OCI-LY3 (cell line): ENCODE data around the gene PBRM1.

Experiments
- H2AFZ ChIP-seq: fragments of 200-600, 300-600 bp; shearing (Covaris generic); 2 replicates; pipeline ENCODE4 v1.6.0; 2014; ENCODE audit warnings: antibody characterized with exemption, low read depth, low read length
- H3K27ac ChIP-seq: fragments of 200-600, 300-600 bp; sonication (generic); 2 replicates; pipeline ENCODE4 v1.5.1; 2014; ENCODE audit warnings: mild to moderate bottlenecking, low read length, moderate library complexity, mixed read lengths
- H3K27me3 ChIP-seq: fragments of 200-600, 300-600 bp; sonication (generic); 2 replicates; pipeline ENCODE4 v1.6.1; 2014; ENCODE audit warnings: low read depth, low read length, mixed read lengths
- H3K36me3 ChIP-seq: fragments of 200-600, 300-600 bp; sonication (generic); replicated peaks from 2 replicates; pipeline ENCODE3; 2014; ENCODE audit warnings: low read depth, low read length, mixed read lengths
- H3K4me1 ChIP-seq: fragments of 300-600, 200-600 bp; sonication (generic); 2 replicates; pipeline ENCODE4 v1.6.1; 2014; ENCODE audit warnings: low read length, mixed read lengths
- H3K4me2 ChIP-seq: fragments of 200-600, 300-600 bp; sonication (generic); 2 replicates; pipeline ENCODE4 v1.6.1; 2014; ENCODE audit warnings: low read length, mixed read lengths
- H3K4me3 ChIP-seq: fragments of 300-600, 200-600 bp; sonication (generic); 2 replicates; pipeline ENCODE4 v1.5.1; 2014; ENCODE audit warnings: antibody characterized with exemption, mild to moderate bottlenecking, low read length, moderate library complexity
- H3K79me2 ChIP-seq: fragments of 300-600, 200-600 bp; shearing (Covaris generic); 2 replicates; pipeline ENCODE4 v1.6.1; 2014; ENCODE audit warnings: mild to moderate bottlenecking, low read length, mixed read lengths
- H3K9ac ChIP-seq: fragments of 300-600, 200-600 bp; shearing (Covaris generic); 2 replicates; pipeline ENCODE4 v1.6.0; 2014; ENCODE audit warnings: mild to moderate bottlenecking, low read length, moderate library complexity
- H3K9me3 ChIP-seq: fragments of 200-600, 300-600 bp; shearing (Covaris generic); 2 replicates; pipeline ENCODE4 v1.6.1; 2014; ENCODE audit warnings: low read length, mixed read lengths; ENCODE audit not compliant: insufficient read depth
- H4K20me1 ChIP-seq: fragments of 200-600, 300-600 bp; sonication (generic); 2 replicates; pipeline ENCODE4 v1.6.1; 2016; ENCODE audit warnings: low read length, mixed read lengths; ENCODE audit not compliant: insufficient read depth
- EZH2phosphoT487 ChIP-seq: fragments of 200-600 bp; shearing (Covaris generic); IDR thresholded peaks from 2 replicates; pipeline ENCODE4 v1.6.1; 2018; ENCODE audit warnings: antibody characterized with exemption, mixed run types, low read depth
- TF ChIP-seq, protein P1 (sequence below): fragments of 200-600, 300-600 bp; sonication (generic); IDR thresholded peaks from 2 replicates; pipeline ENCODE4 v1.5.1; 2014; ENCODE audit warnings: antibody characterized with exemption, low read length, low read depth

Gene PBRM1

DNA sequence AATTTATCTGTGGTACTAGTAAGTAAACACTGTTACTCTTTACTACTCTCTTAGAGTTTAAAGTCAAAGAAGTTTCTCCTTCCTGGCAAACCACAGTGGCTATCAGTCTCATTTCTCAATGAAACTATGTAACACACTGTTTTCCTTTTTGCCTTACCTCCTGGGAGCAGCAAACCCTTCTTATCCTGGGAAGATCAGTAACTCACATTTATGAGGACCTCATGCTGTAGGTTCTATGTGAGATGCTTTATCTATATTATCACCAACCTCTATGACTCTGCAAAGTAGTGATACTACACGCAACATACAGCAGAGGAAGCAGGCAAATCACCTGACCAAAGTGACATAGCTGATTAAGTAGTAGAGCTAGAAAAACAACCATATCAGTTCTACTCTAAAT is 35.3 kb downstream of the PBRM1 start:
- Histone ChIP-seq H3K27ac (no peak overlapping the region), H3K9ac (no peak overlapping the region), H3K27me3 (no peaks in the 10 kb centered on the region), H3K4me2 (no peak overlapping the region), H4K20me1 (no peaks in the 10 kb centered on the region), H3K4me3 (no peak overlapping the region), H3K4me1 (no peaks in the 10 kb centered on the region), H2AFZ (no peak overlapping the region), H3K36me3 (peaks cover 54% of the 10 kb centered on the region), H3K9me3 (no peaks in the 10 kb centered on the region), H3K79me2 (no peaks in the 10 kb centered on the region)
- TF ChIP-seq, protein P1, sequence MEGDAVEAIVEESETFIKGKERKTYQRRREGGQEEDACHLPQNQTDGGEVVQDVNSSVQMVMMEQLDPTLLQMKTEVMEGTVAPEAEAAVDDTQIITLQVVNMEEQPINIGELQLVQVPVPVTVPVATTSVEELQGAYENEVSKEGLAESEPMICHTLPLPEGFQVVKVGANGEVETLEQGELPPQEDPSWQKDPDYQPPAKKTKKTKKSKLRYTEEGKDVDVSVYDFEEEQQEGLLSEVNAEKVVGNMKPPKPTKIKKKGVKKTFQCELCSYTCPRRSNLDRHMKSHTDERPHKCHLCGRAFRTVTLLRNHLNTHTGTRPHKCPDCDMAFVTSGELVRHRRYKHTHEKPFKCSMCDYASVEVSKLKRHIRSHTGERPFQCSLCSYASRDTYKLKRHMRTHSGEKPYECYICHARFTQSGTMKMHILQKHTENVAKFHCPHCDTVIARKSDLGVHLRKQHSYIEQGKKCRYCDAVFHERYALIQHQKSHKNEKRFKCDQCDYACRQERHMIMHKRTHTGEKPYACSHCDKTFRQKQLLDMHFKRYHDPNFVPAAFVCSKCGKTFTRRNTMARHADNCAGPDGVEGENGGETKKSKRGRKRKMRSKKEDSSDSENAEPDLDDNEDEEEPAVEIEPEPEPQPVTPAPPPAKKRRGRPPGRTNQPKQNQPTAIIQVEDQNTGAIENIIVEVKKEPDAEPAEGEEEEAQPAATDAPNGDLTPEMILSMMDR = no peak
- no peak for TF ChIP-seq EZH2phosphoT487

DNA sequence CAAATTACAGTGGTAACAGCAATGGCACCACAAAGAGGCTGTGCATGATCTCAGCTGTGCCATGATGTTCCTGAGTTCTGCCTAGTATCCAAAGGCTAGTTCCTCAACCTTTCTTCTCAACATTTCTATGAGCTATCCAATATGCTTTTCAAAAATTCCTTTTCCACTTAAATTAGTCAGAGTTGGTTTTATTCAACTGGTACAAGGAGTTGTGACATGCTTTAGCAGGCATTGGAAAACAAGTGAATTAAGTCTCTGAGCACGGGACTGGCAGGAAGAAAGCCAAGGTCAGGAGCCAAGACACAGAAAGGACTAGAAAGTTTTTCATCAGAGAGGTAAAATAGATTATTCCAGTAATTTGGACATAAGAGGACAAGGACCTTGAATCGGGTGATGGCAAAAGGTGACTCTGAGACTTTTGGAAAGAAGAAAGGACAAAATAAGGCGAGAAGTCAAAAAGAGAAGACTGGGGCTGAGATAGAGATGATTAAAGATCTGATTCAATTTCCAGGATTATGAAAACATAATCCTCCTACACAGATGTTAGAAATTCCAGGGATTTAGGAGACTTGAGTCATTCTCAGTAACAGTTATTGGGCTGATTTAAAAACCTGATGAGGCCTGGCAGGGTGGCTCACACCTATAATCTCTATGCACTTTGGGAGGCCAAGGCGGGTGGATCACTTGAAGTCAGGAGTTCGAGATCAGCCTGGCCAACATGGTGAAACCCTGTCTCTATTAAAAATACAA is 36.1 kb downstream of the PBRM1 start:
- TF ChIP-seq, protein P1 = no peak
- no peak for TF ChIP-seq EZH2phosphoT487
- Histone ChIP-seq H3K4me3 (no peak overlapping the region), H3K27ac (no peak overlapping the region), H3K9ac (no peak overlapping the region), H3K4me1 (no peaks in the 10 kb centered on the region), H3K36me3 (peaks cover 54% of the 10 kb centered on the region), H3K79me2 (no peaks in the 10 kb centered on the region), H3K27me3 (no peaks in the 10 kb centered on the region), H2AFZ (no peak overlapping the region), H3K4me2 (no peak overlapping the region), H3K9me3 (no peaks in the 10 kb centered on the region), H4K20me1 (no peaks in the 10 kb centered on the region)

DNA sequence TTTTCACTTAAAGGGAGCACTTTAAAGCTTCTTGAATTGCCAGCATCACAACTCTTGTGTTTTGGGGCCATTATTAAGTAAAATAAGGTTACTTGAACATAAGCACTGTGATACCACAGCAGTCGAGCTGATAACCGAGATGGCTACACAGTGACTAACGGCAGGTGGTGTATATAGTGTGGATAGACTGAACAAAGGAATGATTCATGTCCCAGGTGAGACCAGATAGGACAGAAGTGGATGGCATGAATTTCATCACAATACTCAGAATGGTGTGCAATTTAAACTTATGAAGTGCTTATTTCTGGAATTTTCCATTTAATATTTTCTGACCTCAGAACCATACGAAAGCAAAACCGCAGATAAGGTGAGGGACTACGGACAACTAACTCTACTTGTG is 40.2 kb downstream of the PBRM1 start:
- TF ChIP-seq, protein P1 = no peak
- TF ChIP-seq EZH2phosphoT487 = no peak

DNA sequence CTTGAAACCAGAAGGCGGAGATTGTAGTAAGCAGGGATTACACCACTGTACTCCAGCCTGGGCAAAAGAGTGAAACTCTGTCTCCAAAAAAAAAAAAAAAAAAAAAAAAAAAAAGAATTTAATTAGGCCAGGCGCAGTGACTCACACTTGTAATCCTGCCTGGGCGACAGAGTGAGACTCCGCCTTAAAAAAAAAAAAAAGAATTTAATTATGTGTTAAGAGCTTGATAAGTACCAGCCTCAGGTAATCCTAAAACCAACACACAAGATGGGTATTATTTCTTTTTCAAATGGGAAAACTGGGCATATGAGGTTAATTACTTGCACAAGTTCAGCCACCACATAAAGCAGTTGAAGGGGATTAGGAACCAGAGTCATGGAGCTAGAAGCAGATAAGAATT is 49.0 kb downstream of the PBRM1 start:
- Histone ChIP-seq H3K27ac (no peak overlapping the region), H3K79me2 (no peaks in the 10 kb centered on the region), H3K4me1 (peaks cover 22% of the 10 kb centered on the region), H3K9ac (no peak overlapping the region), H3K4me2 (no peak overlapping the region), H3K4me3 (no peak overlapping the region), H4K20me1 (no peaks in the 10 kb centered on the region), H3K36me3 (peaks cover 33% of the 10 kb centered on the region), H3K27me3 (no peaks in the 10 kb centered on the region), H2AFZ (no peak overlapping the region), H3K9me3 (no peaks in the 10 kb centered on the region)
- no peak for TF ChIP-seq EZH2phosphoT487
- TF ChIP-seq, protein P1 = no peak

More for the DNA sequence above, 40.2 kb downstream of the PBRM1 start:
- Histone ChIP-seq H2AFZ (no peak overlapping the region), H3K9me3 (no peaks in the 10 kb centered on the region), H3K36me3 (peaks cover 52% of the 10 kb centered on the region), H3K27ac (no peak overlapping the region), H3K9ac (no peak overlapping the region), H3K27me3 (no peaks in the 10 kb centered on the region), H3K79me2 (no peaks in the 10 kb centered on the region), H3K4me2 (no peak overlapping the region), H4K20me1 (no peaks in the 10 kb centered on the region), H3K4me1 (no peaks in the 10 kb centered on the region), H3K4me3 (no peak overlapping the region)
